KMS-11 (cell line): ENCODE measurements around the gene YIF1A.

Experiments used
- H2AFZ ChIP-seq: fragments of 200-600 bp; sonication (generic); 2 replicates; pipeline ENCODE4 v1.6.1; 2016; ENCODE audit warnings: antibody characterized with exemption, mixed run types, low read depth
- H3K27ac ChIP-seq: fragments of 200-600 bp; sonication (generic); 2 replicates; pipeline ENCODE4 v1.6.1; 2016; ENCODE audit warnings: mild to moderate bottlenecking, mixed run types
- H3K27me3 ChIP-seq: fragments of 200-600 bp; sonication (generic); 2 replicates; pipeline ENCODE4 v1.6.1; 2017; ENCODE audit warnings: mild to moderate bottlenecking, low read depth, mixed run types, moderate library complexity; ENCODE audit not compliant: insufficient read depth
- H3K36me3 ChIP-seq: fragments of 200-600 bp; sonication (generic); 2 replicates; pipeline ENCODE4 v1.6.1; 2017; ENCODE audit warnings: mild to moderate bottlenecking, mixed run types; ENCODE audit not compliant: insufficient read depth
- H3K4me1 ChIP-seq: fragments of 200-600 bp; sonication (generic); 2 replicates; pipeline ENCODE4 v1.6.1; 2016; ENCODE audit warnings: mild to moderate bottlenecking, low read depth, mixed run types; ENCODE audit not compliant: poor library complexity, severe bottlenecking
- H3K4me2 ChIP-seq: fragments of 200-600 bp; sonication (generic); 2 replicates; pipeline ENCODE4 v1.7.0; 2016; ENCODE audit warnings: mild to moderate bottlenecking, mixed run types
- H3K4me3 ChIP-seq: fragments of 200-600 bp; sonication (generic); IDR thresholded peaks from 2 replicates; pipeline ENCODE4 v1.6.1; 2017; ENCODE audit warnings: low read depth, low read length, mixed read lengths; ENCODE audit not compliant: insufficient read depth
- H3K79me2 ChIP-seq: fragments of 200-600 bp; sonication (generic); 2 replicates; pipeline ENCODE4 v1.6.1; 2016; ENCODE audit warnings: low read depth, mixed run types; ENCODE audit not compliant: insufficient read depth
- H3K9ac ChIP-seq: fragments of 200-600 bp; sonication (generic); 2 replicates; pipeline ENCODE4 v1.6.1; 2016; ENCODE audit warnings: mild to moderate bottlenecking, mixed run types
- H4K20me1 ChIP-seq: fragments of 200-600 bp; sonication (generic); 2 replicates; pipeline ENCODE4 v1.6.1; 2016; ENCODE audit warnings: mild to moderate bottlenecking, mixed run types; ENCODE audit not compliant: insufficient read depth
- TF ChIP-seq, protein P1 (sequence below): fragments of 200-600 bp; sonication (generic); conservative IDR thresholded peaks from 2 replicates; pipeline ENCODE4 v1.6.1; 2017; ENCODE audit warnings: low read depth, mild to moderate bottlenecking, antibody characterized with exemption, low read length, moderate library complexity, mixed read lengths

YIF1A gene

GRCh38 chr11:66287211-66287888, 1.6 kb downstream of the YIF1A start:
- Histone ChIP-seq H3K4me3 (no peak overlapping the region), H3K36me3 (no peaks in the 10 kb centered on the region), H3K79me2 (peaks cover 8% of the 10 kb centered on the region; the same call in 1 of the 2 replicates), H3K4me2 (peak overlapping the region; percentile 82; the same call in 1 of the 2 replicates), H4K20me1 (no peaks in the 10 kb centered on the region), H3K27ac (no peak overlapping the region), H3K4me1 (peaks cover 23% of the 10 kb centered on the region), H3K27me3 (no peaks in the 10 kb centered on the region), H2AFZ (no peak overlapping the region), H3K9ac (no peak overlapping the region)
- TF ChIP-seq, protein P1, sequence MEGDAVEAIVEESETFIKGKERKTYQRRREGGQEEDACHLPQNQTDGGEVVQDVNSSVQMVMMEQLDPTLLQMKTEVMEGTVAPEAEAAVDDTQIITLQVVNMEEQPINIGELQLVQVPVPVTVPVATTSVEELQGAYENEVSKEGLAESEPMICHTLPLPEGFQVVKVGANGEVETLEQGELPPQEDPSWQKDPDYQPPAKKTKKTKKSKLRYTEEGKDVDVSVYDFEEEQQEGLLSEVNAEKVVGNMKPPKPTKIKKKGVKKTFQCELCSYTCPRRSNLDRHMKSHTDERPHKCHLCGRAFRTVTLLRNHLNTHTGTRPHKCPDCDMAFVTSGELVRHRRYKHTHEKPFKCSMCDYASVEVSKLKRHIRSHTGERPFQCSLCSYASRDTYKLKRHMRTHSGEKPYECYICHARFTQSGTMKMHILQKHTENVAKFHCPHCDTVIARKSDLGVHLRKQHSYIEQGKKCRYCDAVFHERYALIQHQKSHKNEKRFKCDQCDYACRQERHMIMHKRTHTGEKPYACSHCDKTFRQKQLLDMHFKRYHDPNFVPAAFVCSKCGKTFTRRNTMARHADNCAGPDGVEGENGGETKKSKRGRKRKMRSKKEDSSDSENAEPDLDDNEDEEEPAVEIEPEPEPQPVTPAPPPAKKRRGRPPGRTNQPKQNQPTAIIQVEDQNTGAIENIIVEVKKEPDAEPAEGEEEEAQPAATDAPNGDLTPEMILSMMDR, result no peak

GRCh38 chr11:66286699-66287098, 2.2 kb downstream of the YIF1A start:
- Histone ChIP-seq H3K79me2 (peaks cover 8% of the 10 kb centered on the region; the same call in 1 of the 2 replicates), H3K4me3 (no peak overlapping the region), H4K20me1 (no peaks in the 10 kb centered on the region), H3K36me3 (no peaks in the 10 kb centered on the region), H3K4me2 (no peak overlapping the region), H3K4me1 (peaks cover 29% of the 10 kb centered on the region), H3K27ac (no peak overlapping the region), H3K9ac (no peak overlapping the region), H2AFZ (no peak overlapping the region), H3K27me3 (no peaks in the 10 kb centered on the region)
- TF ChIP-seq, protein P1, result no peak

DNA sequence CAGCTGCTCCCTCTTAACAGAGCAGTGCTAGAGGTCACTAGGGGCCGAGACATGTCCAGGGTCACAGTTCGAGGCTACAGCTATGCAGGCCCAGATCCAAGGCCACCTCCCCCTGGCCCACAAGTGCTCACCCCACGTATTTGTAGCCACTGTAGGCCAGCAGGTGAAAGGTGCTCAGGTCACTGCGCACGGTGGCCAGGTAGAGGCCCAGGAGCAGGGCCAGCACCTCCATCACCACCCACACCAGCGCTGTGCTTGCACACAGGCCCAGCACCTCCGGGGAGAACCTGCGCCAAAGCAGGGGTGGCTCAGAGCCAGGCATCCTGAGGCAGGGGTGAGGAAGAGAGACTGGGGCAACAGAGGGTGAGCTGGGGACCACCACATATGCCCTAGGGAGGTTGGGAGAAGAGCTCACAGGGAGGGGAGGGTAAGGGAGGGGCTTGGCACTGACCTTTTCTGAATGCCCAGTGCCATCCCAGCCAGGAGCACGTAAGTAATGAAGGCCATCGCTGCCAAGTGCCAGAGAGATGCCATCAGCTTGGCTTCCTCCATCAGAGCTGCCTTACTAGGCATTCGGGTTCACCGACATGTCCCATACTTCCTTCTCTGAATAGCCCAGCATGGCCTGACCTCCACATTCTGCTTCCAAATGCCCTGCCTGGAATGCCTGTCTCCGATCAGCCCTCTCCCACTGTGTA, 3.5 kb downstream of the YIF1A start:
- Histone ChIP-seq H3K27ac (no peak overlapping the region), H2AFZ (no peak overlapping the region), H3K4me2 (no peak overlapping the region), H3K27me3 (no peaks in the 10 kb centered on the region), H3K79me2 (peaks cover 8% of the 10 kb centered on the region; the same call in 1 of the 2 replicates), H3K36me3 (no peaks in the 10 kb centered on the region), H3K4me3 (no peak overlapping the region), H4K20me1 (no peaks in the 10 kb centered on the region), H3K4me1 (peaks cover 30% of the 10 kb centered on the region), H3K9ac (no peak overlapping the region)
- TF ChIP-seq, protein P1, result no peak

- H3K4me2 ChIP-seq, result no peak overlapping the region
- H2AFZ ChIP-seq, result no peak overlapping the region
- H3K27me3 ChIP-seq, result no peaks in the 10 kb centered on the region; the same call in 1 of the 2 replicates
- TF ChIP-seq, protein P1, result no peak
- H3K79me2 ChIP-seq, result peaks cover 8% of the 10 kb centered on the region; the same call in 1 of the 2 replicates
- no peak overlapping the region for H3K9ac ChIP-seq
- H4K20me1 ChIP-seq, result no peaks in the 10 kb centered on the region
- no peak overlapping the region for H3K4me3 ChIP-seq
- no peak overlapping the region for H3K27ac ChIP-seq
- no peaks in the 10 kb centered on the region for H3K36me3 ChIP-seq
- H3K4me1 ChIP-seq, result peaks cover 22% of the 10 kb centered on the region
Measured at GRCh38 chr11:66284526-66285078, 4.3 kb downstream of the YIF1A start.
